ENCODE results near the gene FOXN3. TPM values are rescaled to one million over a fixed set of nuclear protein-coding genes. Genes with fewer than 3 reads are reported as not detected.

Gene FOXN3
- total RNA-seq = 127 TPM
- long read RNA-seq, transcript FOXN3-214 (6 exons, 2,692 nt) = major isoform, 5 of 47 reads
- long read RNA-seq, partial matches to known transcripts = 16 of 47 reads
- long read RNA-seq, other reads (novel, unspliced or antisense) = 21 of 47 reads

GRCh38 chr14:89417091-89417464 is at the start of gene FOXN3:
Gene FOXN3 (minus strand): TSS chr14:89417233. CDS start chr14:89412476, 4,757 bp downstream.
- DNase-seq (ENCODE audit: missing footprints) (peak; percentile 96), ATAC-seq (peak; percentile 81)
- intact Hi-C loops (cut with DNase I) = loop anchor here (1.0 to 10.0 kb wide), 8 partner anchors 110 to 488 kb away; no protein-coding TSS in a partner anchor

GRCh38 chr14:89466484-89466883 is 49.5 kb upstream of the FOXN3 start:
- DNase-seq (ENCODE audit: missing footprints) = no peak
- ATAC-seq = peak; percentile 49
- intact Hi-C loops (cut with DNase I) = no loop called here

- DNase-seq (ENCODE audit: missing footprints) (no peak), ATAC-seq (no peak)
- intact Hi-C loops (cut with DNase I) = no loop called here
These were observed 48.8 kb upstream of the FOXN3 start for GRCh38 chr14:89465876-89466275.

- ATAC-seq (no peak), DNase-seq (ENCODE audit: missing footprints) (no peak)
- intact Hi-C loops (cut with DNase I) = no loop called here
These were observed 44.2 kb upstream of the FOXN3 start for GRCh38 chr14:89461256-89461655.

- no peak for ATAC-seq
- no peak for DNase-seq (ENCODE audit: missing footprints)
- intact Hi-C loops (cut with DNase I) = no loop called here
These were observed 41.8 kb upstream of the FOXN3 start for GRCh38 chr14:89458713-89459420.

DNA sequence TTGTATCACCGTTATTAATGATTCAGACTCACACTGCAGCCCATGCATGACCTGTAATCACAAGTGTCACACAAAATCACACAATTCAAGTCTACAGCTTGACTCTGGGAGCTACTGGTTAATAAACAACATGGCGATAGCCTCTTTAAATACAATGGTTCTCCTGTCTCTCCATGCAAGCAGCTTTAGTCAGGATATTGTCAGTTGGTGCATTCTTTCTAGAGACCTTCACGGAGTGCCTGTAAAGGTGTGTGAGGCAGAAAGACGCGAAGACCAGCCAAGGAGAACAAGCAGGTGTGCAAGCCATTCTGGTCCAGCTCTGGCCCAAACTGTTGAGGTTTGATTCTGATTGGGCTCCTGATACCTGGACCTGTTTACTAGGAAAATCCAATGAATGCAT is 40.0 kb upstream of the FOXN3 start:
- ATAC-seq (no peak), DNase-seq (ENCODE audit: missing footprints) (no peak)
- intact Hi-C loops (cut with DNase I) = no loop called here

DNA sequence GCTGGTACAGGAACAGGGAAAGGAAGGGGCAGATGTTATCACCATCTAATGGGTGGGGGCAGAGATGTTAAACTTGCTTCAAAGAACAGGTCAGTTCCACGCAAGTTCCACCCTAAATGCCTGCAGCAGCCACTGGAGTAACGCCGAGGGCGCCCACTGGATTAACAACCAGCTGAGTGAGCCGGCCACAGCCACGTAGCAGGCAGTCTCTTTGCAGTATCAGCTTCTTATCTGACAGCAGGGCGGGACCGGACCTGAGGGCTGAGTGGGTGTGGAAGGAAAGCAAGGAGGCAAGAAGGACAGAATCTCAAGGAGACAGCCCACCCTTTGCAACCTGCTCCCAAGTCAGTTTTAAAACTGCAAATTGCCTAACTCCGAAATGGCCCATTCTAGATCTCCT is 38.4 kb upstream of the FOXN3 start:
- ATAC-seq (peak; percentile 20), DNase-seq (ENCODE audit: missing footprints) (peak; percentile 71)
- intact Hi-C loops (cut with DNase I) = no loop called here

GRCh38 chr14:89454996-89455395 is 38.0 kb upstream of the FOXN3 start:
- ATAC-seq (no peak), DNase-seq (ENCODE audit: missing footprints) (no peak)
- intact Hi-C loops (cut with DNase I) = no loop called here

DNA sequence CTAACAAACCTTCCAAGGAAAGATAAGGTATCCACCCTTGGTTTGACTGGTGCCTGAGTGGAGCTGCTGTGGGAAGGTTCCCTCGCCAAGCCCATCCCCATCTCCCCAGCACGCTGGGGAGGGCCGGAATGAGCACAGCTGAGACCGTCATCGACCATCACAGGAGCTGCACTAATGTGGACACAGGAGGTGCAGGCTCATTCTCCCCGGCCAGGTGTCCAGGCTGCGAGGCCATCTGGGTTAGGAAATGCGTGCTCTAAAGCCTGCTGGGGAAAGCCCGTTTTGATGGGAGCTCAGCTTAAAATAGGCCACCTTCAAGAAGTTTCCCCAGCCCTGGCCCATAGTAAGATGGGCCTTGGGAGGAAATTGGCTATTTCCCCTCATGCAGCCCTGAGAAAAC is 35.2 kb upstream of the FOXN3 start:
- intact Hi-C loops (cut with DNase I) = no loop called here
- DNase-seq (ENCODE audit: missing footprints) (no peak), ATAC-seq (no peak)

DNA sequence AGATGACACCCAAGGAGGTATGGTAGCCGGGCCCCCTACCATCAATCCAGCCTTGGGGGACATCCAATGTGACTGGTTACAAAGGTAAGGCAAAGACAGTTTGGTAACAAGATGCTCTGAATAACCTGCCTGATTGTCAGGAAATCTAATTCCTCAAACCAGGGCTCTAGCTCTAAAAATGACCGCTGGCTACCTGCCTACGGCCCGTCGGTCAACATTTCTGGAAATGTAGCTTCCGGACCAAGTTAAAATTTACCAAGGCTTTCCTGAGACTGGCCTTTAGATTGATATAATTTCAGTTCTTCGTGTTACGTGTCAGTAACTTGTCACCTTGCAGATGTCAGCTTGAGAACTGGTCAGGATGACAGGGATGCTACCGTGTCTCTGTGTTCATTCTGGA is 34.2 kb upstream of the FOXN3 start:
- intact Hi-C loops (cut with DNase I) = no loop called here
- no peak for DNase-seq (ENCODE audit: missing footprints)
- ATAC-seq = no peak

GRCh38 chr14:89447182-89447944 is 30.3 kb upstream of the FOXN3 start:
- ATAC-seq = no peak

GRCh38 chr14:89445273-89445973 is 28.4 kb upstream of the FOXN3 start:
- intact Hi-C loops (cut with DNase I) = no loop called here
- ATAC-seq = no peak
- no peak for DNase-seq (ENCODE audit: missing footprints)

More at GRCh38 chr14:89447182-89447944, 30.3 kb upstream of the FOXN3 start:
- no peak for DNase-seq (ENCODE audit: missing footprints)
- intact Hi-C loops (cut with DNase I) = no loop called here

GRCh38 chr14:89444516-89445125 is 27.6 kb upstream of the FOXN3 start:
- DNase-seq (ENCODE audit: missing footprints) = no peak
- intact Hi-C loops (cut with DNase I) = no loop called here
- no peak for ATAC-seq

DNA sequence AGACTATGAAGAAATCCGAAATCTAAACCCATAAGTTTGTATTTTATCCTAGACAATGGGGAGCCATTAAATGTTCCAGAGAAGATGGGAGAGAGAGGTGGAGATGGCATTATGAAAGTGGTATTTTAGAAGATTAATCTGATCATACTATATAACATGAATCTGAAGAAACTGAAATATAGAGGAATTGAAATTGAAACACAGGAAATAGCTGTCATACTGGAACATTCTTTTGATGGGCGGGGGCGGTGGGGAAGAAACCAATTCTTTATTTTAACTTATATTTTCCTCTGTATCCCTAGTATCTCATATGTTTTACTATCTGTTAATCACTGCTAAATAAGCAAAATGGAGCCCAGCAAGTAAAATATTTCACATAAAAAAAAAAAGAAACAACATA is 27.0 kb upstream of the FOXN3 start:
- no peak for ATAC-seq
- DNase-seq (ENCODE audit: missing footprints) = no peak
- intact Hi-C loops (cut with DNase I) = no loop called here

- ATAC-seq (no peak), DNase-seq (ENCODE audit: missing footprints) (no peak)
- intact Hi-C loops (cut with DNase I) = no loop called here
These were observed 26.1 kb upstream of the FOXN3 start for GRCh38 chr14:89443042-89443629.

DNA sequence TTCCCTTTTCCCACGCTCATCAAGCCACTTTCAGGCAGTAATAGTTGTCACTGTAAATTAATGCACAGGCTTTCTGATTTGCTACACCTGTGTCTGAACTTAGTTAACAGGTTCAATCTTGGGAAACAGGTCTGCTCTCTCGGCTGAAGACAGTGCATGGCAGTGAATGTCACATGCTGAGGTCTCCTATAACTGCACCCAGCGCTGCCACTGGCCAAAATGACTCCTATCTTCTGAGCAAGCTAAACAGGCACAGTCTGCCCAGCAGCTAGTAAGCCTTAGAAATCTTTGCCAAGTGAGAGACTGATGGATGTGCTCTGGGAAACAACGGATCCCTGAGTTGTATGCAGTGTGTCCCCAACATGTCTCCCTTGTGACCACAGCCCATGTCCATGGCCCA is 25.2 kb upstream of the FOXN3 start:
- intact Hi-C loops (cut with DNase I) = no loop called here
- no peak for DNase-seq (ENCODE audit: missing footprints)
- ATAC-seq = no peak

DNA sequence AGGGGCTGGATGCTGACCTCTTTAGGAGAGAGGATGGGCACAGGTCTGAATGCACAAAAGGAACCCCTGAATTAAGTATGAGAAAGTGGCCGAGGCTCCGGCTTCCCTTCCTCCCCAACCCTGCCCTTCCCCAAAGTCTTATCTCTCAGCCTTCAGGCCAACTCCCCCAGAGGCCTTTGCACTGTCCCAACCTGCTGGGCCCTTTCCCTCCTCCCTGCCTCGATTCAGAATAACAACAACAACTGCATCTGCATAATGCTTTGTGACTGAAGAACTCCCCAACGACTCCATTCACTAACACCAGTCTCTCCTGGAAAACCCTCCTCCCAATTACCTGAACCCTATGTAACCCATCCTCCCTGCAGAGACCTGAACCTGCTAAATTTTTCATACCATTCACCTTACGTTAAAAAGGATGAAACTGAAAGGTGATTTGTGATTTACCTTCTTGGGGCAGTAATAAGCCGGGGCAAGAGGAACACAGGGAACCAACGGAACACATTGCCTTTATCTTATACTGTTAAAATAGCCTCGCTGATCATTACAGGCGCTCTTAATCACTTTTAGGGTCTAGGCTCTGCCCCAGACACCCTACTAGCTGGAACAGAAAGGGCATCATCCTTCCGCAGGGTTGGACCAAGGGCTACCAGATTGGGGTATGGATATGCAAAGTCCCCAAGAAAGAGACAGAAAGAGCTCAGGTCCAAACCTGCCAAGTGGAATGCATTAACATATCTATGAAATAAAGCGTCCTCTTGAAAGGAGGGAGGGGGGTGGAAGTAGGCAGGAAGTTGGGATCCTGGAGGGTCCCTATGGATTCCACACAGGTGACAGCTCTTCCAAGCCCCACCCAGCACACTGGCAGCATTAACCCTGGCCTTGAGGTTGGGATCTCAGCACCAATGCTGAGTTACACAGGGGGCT is 24.2 kb upstream of the FOXN3 start:
- no peak for ATAC-seq
- intact Hi-C loops (cut with DNase I) = no loop called here
- DNase-seq (ENCODE audit: missing footprints) = no peak
